Loucy (cell line): Measurements from ENCODE around the gene C5orf15.

ENCODE experiments used
- H2AFZ ChIP-seq: fragments of 200-600 bp; sonication (generic); 2 replicates; pipeline ENCODE4 v1.6.0; 2016; ENCODE audit warnings: antibody characterized with exemption, mild to moderate bottlenecking, low read length, moderate library complexity
- H3F3A ChIP-seq: fragments of 200-600 bp; 2 replicates; pipeline ENCODE4 v1.6.0; 2016; ENCODE audit warnings: antibody characterized with exemption, low read depth, mild to moderate bottlenecking
- H3K27me3 ChIP-seq: fragments of 200-600 bp; sonication (generic); 2 replicates; pipeline ENCODE4 v1.6.1; 2014; ENCODE audit warnings: low read length, mild to moderate bottlenecking; ENCODE audit not compliant: insufficient read depth, poor library complexity, severe bottlenecking
- H3K36me3 ChIP-seq: fragments of 200-600 bp; sonication (generic); 2 replicates; pipeline ENCODE4 v1.6.1; 2016; ENCODE audit warnings: low read length; ENCODE audit not compliant: insufficient read depth
- H3K4me1 ChIP-seq: fragments of 200-600 bp; sonication (generic); 2 replicates; pipeline ENCODE4 v1.5.1; 2014; ENCODE audit warnings: low read length, mild to moderate bottlenecking; ENCODE audit not compliant: insufficient read depth, poor library complexity, severe bottlenecking
- H3K4me2 ChIP-seq: fragments of 200-600 bp; sonication (generic); 2 replicates; pipeline ENCODE4 v1.6.0; 2014; ENCODE audit warnings: antibody characterized with exemption, low read length, low read depth, mild to moderate bottlenecking; ENCODE audit not compliant: poor library complexity, severe bottlenecking
- H3K4me3 ChIP-seq: fragments of 200-600 bp; sonication (generic); 2 replicates; pipeline ENCODE4 v1.5.1; 2014; ENCODE audit warnings: low read length, mild to moderate bottlenecking, mixed read lengths; ENCODE audit not compliant: poor library complexity, severe bottlenecking
- H3K79me2 ChIP-seq: fragments of 200-600 bp; sonication (generic); 2 replicates; pipeline ENCODE4 v1.6.1; 2014; ENCODE audit warnings: low read length; ENCODE audit not compliant: insufficient read depth
- H3K9ac ChIP-seq: fragments of 200-600 bp; sonication (generic); 2 replicates; pipeline ENCODE4 v1.6.0; 2014; ENCODE audit warnings: mild to moderate bottlenecking, low read depth, low read length, moderate library complexity; ENCODE audit not compliant: poor library complexity, severe bottlenecking
- H3K9me2 ChIP-seq: fragments of 200-600 bp; sonication (generic); replicated peaks from 2 replicates; pipeline ENCODE4 v1.6.1; 2016; ENCODE audit warnings: low read depth, low read length, mixed read lengths
- H3K9me3 ChIP-seq: fragments of 200-600 bp; sonication (generic); 2 replicates; pipeline ENCODE4 v1.6.1; 2014; ENCODE audit warnings: mild to moderate bottlenecking, antibody characterized with exemption, low read length, low read depth; ENCODE audit not compliant: insufficient read depth
- H4K20me1 ChIP-seq: fragments of 200-600 bp; sonication (generic); 2 replicates; pipeline ENCODE4 v1.6.0; 2014; ENCODE audit warnings: antibody characterized with exemption, low read length, mild to moderate bottlenecking; ENCODE audit not compliant: insufficient read depth, poor library complexity, severe bottlenecking
- EZH2phosphoT487 ChIP-seq: fragments of 200-600 bp; IDR thresholded peaks from 2 replicates; pipeline ENCODE4 v1.6.1; 2018; ENCODE audit warnings: antibody characterized with exemption, mild to moderate bottlenecking, moderate library complexity, borderline replicate concordance
- TF ChIP-seq, protein P1 (sequence below): fragments of 200-600 bp; sonication (generic); conservative IDR thresholded peaks from 2 replicates; pipeline ENCODE4 v1.5.1; 2014; ENCODE audit warnings: mild to moderate bottlenecking, antibody characterized with exemption, low read length

C5orf15 gene

DNA sequence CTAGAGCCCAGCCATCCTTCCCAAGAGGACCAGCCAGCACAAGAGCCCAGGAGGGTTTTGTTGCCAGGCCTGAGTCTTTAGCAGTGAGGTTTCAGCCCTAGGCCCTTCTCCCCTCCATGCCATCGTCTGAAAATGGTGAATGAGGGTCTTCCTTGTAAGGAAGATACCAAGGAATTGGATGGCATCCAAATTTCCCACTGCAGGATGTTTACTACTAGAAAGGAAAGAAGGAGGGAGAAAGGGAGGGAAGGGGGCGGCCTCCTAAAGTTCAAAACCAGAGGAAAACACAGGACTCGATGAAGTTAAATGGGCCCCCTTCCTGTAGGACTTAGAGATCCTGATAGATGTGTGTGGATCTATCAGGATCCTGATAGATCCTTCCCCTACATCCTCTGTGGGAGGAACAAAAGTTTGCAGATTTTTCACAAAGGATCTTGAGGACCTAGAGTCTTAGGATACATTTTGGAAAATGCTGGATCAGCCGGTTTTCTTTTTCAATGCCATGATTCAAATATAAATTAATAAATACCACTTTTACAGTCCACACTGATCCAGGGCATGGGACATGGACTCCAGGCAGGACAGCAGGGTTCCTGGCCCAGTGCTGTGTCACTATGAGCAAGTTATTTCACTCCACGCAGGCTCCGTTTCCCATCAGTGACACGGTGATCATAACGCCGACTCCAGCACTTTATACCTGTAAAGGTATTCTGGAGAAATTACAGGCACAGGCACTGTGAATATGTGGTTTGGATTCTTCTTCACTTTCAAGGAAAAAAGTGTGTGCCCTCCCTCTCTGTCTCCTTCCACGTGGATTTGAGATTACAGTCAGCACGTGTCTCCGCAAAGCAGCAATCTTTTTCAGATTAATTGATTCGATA is 40.9 kb downstream of the C5orf15 start:
- H3K4me2 ChIP-seq = no peak overlapping the region
- H3K79me2 ChIP-seq = no peaks in the 10 kb centered on the region
- TF ChIP-seq, protein P1, sequence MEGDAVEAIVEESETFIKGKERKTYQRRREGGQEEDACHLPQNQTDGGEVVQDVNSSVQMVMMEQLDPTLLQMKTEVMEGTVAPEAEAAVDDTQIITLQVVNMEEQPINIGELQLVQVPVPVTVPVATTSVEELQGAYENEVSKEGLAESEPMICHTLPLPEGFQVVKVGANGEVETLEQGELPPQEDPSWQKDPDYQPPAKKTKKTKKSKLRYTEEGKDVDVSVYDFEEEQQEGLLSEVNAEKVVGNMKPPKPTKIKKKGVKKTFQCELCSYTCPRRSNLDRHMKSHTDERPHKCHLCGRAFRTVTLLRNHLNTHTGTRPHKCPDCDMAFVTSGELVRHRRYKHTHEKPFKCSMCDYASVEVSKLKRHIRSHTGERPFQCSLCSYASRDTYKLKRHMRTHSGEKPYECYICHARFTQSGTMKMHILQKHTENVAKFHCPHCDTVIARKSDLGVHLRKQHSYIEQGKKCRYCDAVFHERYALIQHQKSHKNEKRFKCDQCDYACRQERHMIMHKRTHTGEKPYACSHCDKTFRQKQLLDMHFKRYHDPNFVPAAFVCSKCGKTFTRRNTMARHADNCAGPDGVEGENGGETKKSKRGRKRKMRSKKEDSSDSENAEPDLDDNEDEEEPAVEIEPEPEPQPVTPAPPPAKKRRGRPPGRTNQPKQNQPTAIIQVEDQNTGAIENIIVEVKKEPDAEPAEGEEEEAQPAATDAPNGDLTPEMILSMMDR = no peak
- TF ChIP-seq EZH2phosphoT487 = no peak
- H4K20me1 ChIP-seq = no peaks in the 10 kb centered on the region
- no peaks in the 10 kb centered on the region for H3K9me3 ChIP-seq
- H2AFZ ChIP-seq = no peak overlapping the region
- H3K4me1 ChIP-seq = no peaks in the 10 kb centered on the region
- no peak overlapping the region for H3K9ac ChIP-seq
- no peaks in the 10 kb centered on the region for H3K27me3 ChIP-seq
- H3F3A ChIP-seq = no peaks in the 10 kb centered on the region
- no peaks in the 10 kb centered on the region for H3K9me2 ChIP-seq
- no peaks in the 10 kb centered on the region for H3K36me3 ChIP-seq
- H3K4me3 ChIP-seq = no peak overlapping the region

DNA sequence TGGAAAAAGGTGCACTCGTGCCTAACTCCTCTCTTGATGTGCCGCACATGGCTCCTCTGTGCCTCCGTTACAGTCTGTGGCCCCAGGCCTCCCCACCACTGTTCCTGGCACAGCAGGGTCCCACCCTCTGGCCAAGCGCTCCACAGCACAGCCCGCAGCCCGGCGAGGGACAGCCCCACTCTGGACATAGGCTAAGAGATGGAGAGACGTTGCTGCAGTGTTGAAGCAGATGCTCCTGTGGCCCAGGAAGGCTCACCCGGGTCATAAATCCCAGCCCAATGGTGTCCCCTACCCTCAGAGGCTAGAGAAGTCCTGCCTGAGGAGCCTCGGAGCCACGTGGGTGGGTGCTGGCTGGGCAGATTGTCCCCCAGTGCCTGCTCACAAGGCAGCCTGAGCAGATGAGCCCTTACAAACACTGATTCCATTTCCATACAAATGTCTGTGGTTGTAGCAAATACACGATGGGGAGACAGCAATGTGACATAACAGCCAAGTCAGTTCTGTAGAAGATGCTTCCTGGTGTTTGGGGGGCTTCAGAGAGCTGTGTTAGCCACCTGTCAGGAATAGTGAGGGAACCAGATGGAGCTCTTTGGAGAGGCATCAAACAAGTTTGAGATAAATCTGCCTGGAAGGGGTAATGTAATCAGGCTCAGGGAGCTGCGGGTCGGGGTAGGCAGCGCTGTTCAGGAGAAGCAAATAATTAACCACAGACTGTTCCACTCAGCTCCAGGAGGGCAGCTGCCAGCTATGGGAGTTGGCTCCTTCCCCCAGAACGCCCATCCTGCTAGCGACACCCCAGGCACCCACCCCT is 41.7 kb downstream of the C5orf15 start:
- Histone ChIP-seq H4K20me1 (no peaks in the 10 kb centered on the region), H3K4me3 (no peak overlapping the region), H3F3A (no peaks in the 10 kb centered on the region), H3K9ac (no peak overlapping the region), H3K9me2 (no peaks in the 10 kb centered on the region), H3K4me2 (no peak overlapping the region), H3K27me3 (no peaks in the 10 kb centered on the region), H3K9me3 (no peaks in the 10 kb centered on the region), H3K36me3 (no peaks in the 10 kb centered on the region), H2AFZ (no peak overlapping the region), H3K4me1 (no peaks in the 10 kb centered on the region), H3K79me2 (no peaks in the 10 kb centered on the region)
- TF ChIP-seq, protein P1 = no peak
- no peak for TF ChIP-seq EZH2phosphoT487

DNA sequence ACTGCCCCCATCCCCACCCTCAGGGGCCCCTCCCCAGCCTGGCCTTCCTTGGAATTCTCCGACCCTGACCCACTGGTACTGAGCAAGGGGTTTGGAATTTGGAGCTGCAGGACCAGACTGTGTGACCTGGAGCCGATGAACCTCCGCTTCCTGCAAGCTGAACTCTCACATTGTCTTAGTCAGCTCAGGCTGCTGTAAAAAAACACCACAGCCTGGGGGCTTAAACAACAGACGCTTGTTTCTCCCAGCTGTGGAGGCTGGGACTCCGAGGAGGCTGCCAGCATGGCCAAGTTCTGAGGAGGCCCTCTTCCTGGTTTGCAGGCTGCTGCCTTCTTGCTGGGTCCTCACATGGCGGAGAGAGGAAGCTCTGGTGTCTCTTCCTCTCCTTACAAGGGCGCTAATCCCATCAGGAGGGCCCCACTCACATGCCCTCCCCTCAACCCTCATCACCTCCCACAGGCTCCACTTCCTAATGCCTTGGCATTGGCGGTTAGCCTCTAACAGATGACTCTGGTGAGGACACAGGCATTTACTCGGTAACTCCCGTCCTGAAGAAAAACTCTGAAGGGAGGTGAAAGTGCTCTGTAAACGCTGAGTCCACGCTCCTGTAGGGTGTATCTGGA is 42.4 kb downstream of the C5orf15 start:
- H3K4me1 ChIP-seq = no peaks in the 10 kb centered on the region
- H3K9ac ChIP-seq = no peak overlapping the region

More for the DNA sequence above, 42.4 kb downstream of the C5orf15 start:
- H3K9me3 ChIP-seq = no peaks in the 10 kb centered on the region
- no peaks in the 10 kb centered on the region for H4K20me1 ChIP-seq
- H2AFZ ChIP-seq = no peak overlapping the region
- H3F3A ChIP-seq = no peaks in the 10 kb centered on the region
- H3K4me2 ChIP-seq = no peak overlapping the region
- no peak overlapping the region for H3K4me3 ChIP-seq
- H3K79me2 ChIP-seq = no peaks in the 10 kb centered on the region
- no peaks in the 10 kb centered on the region for H3K9me2 ChIP-seq
- H3K36me3 ChIP-seq = no peaks in the 10 kb centered on the region
- TF ChIP-seq, protein P1 = no peak
- no peak for TF ChIP-seq EZH2phosphoT487
- H3K27me3 ChIP-seq = no peaks in the 10 kb centered on the region
